AG04450 (cell line): ENCODE data around the gene VAC14. TPM values are rescaled to one million over a fixed set of nuclear protein-coding genes. Genes with fewer than 3 reads are reported as not detected.
A peak's percentile ranks its signal among the peaks of the same experiment; 100 is the strongest.

Source experiments
- CTCF ChIA-PET: fragments of 300-600, 350-600 bp; formaldehyde crosslinking; extraction: SDS; loops from one replicate; lab custom pipeline; 2022; ENCODE audit warnings: antibody characterized with exemption, inconsistent platforms; lab: Charles Lee
- POLR2A ChIA-PET: fragments of 350-600 bp; formaldehyde crosslinking; extraction: SDS; loops from one replicate; lab custom pipeline; 2021; ENCODE audit warnings: antibody characterized with exemption, inconsistent platforms; lab: Yijun Ruan, JAX
- DNase-seq: peaks from one replicate; pipeline ENCODE4 v3.0.0-alpha.2; 2011; ENCODE audit warnings: low read depth, low spot score
- H3K27ac ChIP-seq: one replicate; pipeline ENCODE4 v1.5.1; 2012; ENCODE audit warnings: low read depth, low read length, control low read depth
- H3K27me3 ChIP-seq: one replicate; pipeline ENCODE4 v1.6.0; 2012; ENCODE audit warnings: low read length; ENCODE audit not compliant: control insufficient read depth, insufficient read depth
- H3K4me3 ChIP-seq: 2 replicates; pipeline ENCODE4 v1.5.1; 2011; ENCODE audit warnings: mild to moderate bottlenecking, low read depth, low read length, control low read depth
- H3K9me3 ChIP-seq: 2 replicates; pipeline ENCODE4 v1.5.1; 2012; ENCODE audit warnings: low read length; ENCODE audit not compliant: control insufficient read depth, insufficient read depth
- CTCF ChIP-seq: IDR thresholded peaks from 2 replicates; pipeline ENCODE4 v1.5.1; 2011; ENCODE audit warnings: low read depth, low read length, control low read depth, inconsistent platforms
- polyA plus RNA-seq: library from polyadenylated mRNA; depleted of rRNA; stranded (reverse); fragments of >200 nt; gene quantifications from 2 replicates; pipeline ENCODE4 v1.2.3, GENCODE V29; 2011

The VAC14 gene
- polyA plus RNA-seq, 1 experiment: 30.2 TPM

- no peak for DNase-seq
- no peak overlapping the region for H3K4me3 ChIP-seq
- H3K27ac ChIP-seq: no peak overlapping the region
- no peaks in the 10 kb centered on the region for H3K27me3 ChIP-seq
- H3K9me3 ChIP-seq: no peaks in the 10 kb centered on the region; the same call in 1 of the 2 replicates
- no peak for TF ChIP-seq CTCF
- ChIA-PET POLR2A (no interaction called here), CTCF (no interaction called here)
Measured at GRCh38 chr16:70790815-70791214, 10.1 kb downstream of the VAC14 start.

GRCh38 chr16:70789595-70790447, 11.1 kb downstream of the VAC14 start:
- no peak for TF ChIP-seq CTCF
- Histone ChIP-seq H3K9me3 (no peaks in the 10 kb centered on the region; the same call in 1 of the 2 replicates), H3K27ac (peak overlapping the region; percentile 61), H3K4me3 (no peak overlapping the region), H3K27me3 (no peaks in the 10 kb centered on the region)
- DNase-seq: no peak
- POLR2A ChIA-PET: no interaction called here
- CTCF ChIA-PET: no interaction called here

DNA sequence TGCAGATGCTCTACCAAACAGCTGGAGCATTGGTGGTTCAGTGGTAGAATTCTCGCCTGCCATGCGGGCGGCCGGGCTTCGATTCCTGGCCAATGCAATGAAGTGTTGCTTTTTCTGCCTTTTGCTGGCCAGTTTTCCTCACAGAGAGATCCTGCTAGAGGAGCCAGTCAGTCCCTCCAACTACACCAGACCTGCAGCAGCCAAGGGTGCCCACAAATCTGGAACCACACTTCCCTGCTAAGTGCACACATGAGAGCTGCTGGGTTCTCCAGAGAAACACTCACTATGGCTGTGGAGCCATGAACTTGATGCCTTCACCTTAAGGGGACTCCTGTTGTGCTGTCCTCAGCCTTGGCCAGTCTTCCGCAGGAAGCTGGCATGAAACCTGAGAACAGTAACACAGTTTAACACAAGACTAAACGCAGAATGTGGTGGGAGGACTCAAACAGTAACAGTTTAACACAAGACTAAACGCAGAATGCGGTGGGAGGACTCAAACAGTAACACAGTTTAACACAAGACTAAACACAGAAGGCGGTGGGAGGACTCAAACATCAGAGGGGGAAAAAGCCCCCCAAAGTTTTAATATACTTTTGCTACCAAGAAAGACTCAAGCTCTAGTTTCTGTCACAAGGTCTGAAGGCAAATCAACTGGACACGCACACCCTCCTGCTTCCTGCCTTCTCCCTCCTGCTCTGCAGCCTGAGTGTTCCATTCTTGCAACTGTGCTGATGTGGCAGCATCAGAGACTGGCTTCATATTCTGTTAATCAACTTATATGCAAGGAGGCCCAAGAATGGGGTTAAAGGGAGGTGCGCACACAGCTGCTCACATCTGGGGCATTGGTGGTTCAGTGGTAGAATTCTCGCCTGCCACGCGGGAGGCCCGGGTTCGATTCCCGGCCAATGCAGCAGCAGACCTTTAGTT, 12.0 kb downstream of the VAC14 start:
- DNase-seq: no peak
- Histone ChIP-seq H3K27me3 (no peaks in the 10 kb centered on the region), H3K4me3 (no peak overlapping the region), H3K27ac (peak overlapping the region; percentile 61), H3K9me3 (no peaks in the 10 kb centered on the region; the same call in 1 of the 2 replicates)
- POLR2A ChIA-PET: interaction anchor here (0.6 kb wide), 1 partner anchor 325 kb away, joined by 3 read pairs; no protein-coding TSS in a partner anchor
- TF ChIP-seq CTCF: no peak
- CTCF ChIA-PET: no interaction called here

- TF ChIP-seq CTCF: no peak
- H3K27me3 ChIP-seq: no peaks in the 10 kb centered on the region
- CTCF ChIA-PET: no interaction called here
Measured at GRCh38 chr16:70786020-70786755, 14.8 kb downstream of the VAC14 start.

More at GRCh38 chr16:70786020-70786755, 14.8 kb downstream of the VAC14 start:
- H3K27ac ChIP-seq: peak overlapping the region; percentile 11
- peaks cover 8% of the 10 kb centered on the region for H3K9me3 ChIP-seq
- no peak for DNase-seq
- POLR2A ChIA-PET: no interaction called here
- H3K4me3 ChIP-seq: no peak overlapping the region
